Adrenal gland (tissue), 5 donors: Measurements from ENCODE around the gene ALCAM.

Experiments
- POLR2A ChIP-seq, 2 donors: fragments of 450-650 bp; IDR thresholded peaks; one replicate each; pipeline ENCODE4 v1.6.1; 2017; ENCODE audit warnings: antibody characterized with exemption in 2 of 2, mild to moderate bottlenecking in 2 of 2, moderate library complexity in 1 of 2
- TF ChIP-seq, protein P1 (sequence below), 6 experiments: fragments of 450-650 bp in 4 of 6; fragments of 200-600 bp in 2 of 6; sonication (generic) in 1 of 6; IDR thresholded peaks; 1 replicate in 5 of 6; 2 replicates in 1 of 6; pipeline versions ENCODE4 v1.5.1 to v1.8.0; 2016 to 2021; ENCODE audit warnings: antibody characterized with exemption in 6 of 6, mild to moderate bottlenecking in 2 of 6, moderate library complexity in 1 of 6
- donor health status: DM: no; HTN: no; CAD: no.

GRCh38 chr3:105444725-105445124 is 78.0 kb downstream of the ALCAM start:
- TF ChIP-seq, protein P1, sequence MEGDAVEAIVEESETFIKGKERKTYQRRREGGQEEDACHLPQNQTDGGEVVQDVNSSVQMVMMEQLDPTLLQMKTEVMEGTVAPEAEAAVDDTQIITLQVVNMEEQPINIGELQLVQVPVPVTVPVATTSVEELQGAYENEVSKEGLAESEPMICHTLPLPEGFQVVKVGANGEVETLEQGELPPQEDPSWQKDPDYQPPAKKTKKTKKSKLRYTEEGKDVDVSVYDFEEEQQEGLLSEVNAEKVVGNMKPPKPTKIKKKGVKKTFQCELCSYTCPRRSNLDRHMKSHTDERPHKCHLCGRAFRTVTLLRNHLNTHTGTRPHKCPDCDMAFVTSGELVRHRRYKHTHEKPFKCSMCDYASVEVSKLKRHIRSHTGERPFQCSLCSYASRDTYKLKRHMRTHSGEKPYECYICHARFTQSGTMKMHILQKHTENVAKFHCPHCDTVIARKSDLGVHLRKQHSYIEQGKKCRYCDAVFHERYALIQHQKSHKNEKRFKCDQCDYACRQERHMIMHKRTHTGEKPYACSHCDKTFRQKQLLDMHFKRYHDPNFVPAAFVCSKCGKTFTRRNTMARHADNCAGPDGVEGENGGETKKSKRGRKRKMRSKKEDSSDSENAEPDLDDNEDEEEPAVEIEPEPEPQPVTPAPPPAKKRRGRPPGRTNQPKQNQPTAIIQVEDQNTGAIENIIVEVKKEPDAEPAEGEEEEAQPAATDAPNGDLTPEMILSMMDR (IDR thresholded peaks at IDR 0.05): no peak
- no peak for TF ChIP-seq POLR2A (IDR thresholded peaks at IDR 0.05)
